Smooth muscle cell (in vitro differentiated cells): ENCODE results near the gene AFAP1L2. TPM values are rescaled to one million over a fixed set of nuclear protein-coding genes. Genes with fewer than 3 reads are reported as not detected.

ENCODE experiments used
- DNase-seq: peaks from one replicate; lab custom pipeline; 2025; ENCODE audit not compliant: unreplicated experiment; lab: John Stamatoyannopoulos, UW
- H2AFZ ChIP-seq: fragments of 200-600 bp; sonication (generic); 2 replicates; pipeline ENCODE4 v1.6.0; 2016; ENCODE audit warnings: antibody characterized with exemption, low read depth, mild to moderate bottlenecking
- H3F3A ChIP-seq: fragments of 200-600 bp; sonication (generic); 2 replicates; pipeline ENCODE4 v1.6.0; 2017; ENCODE audit warnings: antibody characterized with exemption, low read depth
- H3K27ac ChIP-seq: fragments of 200-600 bp; sonication (generic); 2 replicates; pipeline ENCODE4 v1.5.1; 2016; ENCODE audit warnings: low read depth, mild to moderate bottlenecking
- H3K27me3 ChIP-seq: fragments of 200-600 bp; sonication (generic); 2 replicates; pipeline ENCODE4 v1.6.1; 2016; ENCODE audit warnings: low read depth, mild to moderate bottlenecking
- H3K36me3 ChIP-seq: fragments of 200-600 bp; sonication (generic); 2 replicates; pipeline ENCODE4 v1.5.1; 2016; ENCODE audit warnings: low read depth
- H3K4me1 ChIP-seq: fragments of 200-600 bp; sonication (generic); 2 replicates; pipeline ENCODE4 v1.5.1; 2016; ENCODE audit warnings: low read depth
- H3K4me2 ChIP-seq: fragments of 200-600 bp; sonication (generic); 2 replicates; pipeline ENCODE4 v1.6.0; 2016; ENCODE audit warnings: mild to moderate bottlenecking
- H3K4me3 ChIP-seq: fragments of 200-600 bp; sonication (generic); 2 replicates; pipeline ENCODE4 v1.5.1; 2016; ENCODE audit warnings: mild to moderate bottlenecking
- H3K79me2 ChIP-seq: fragments of 200-600 bp; sonication (generic); 2 replicates; pipeline ENCODE4 v1.6.0; 2016; ENCODE audit warnings: low read depth, mild to moderate bottlenecking
- H3K9ac ChIP-seq: fragments of 200-600 bp; sonication (generic); 2 replicates; pipeline ENCODE4 v1.6.0; 2016; ENCODE audit warnings: low read depth
- H3K9me3 ChIP-seq: fragments of 200-600 bp; sonication (generic); replicated peaks from 2 replicates; pipeline ENCODE4 v1.5.1; 2016; ENCODE audit warnings: low read depth
- H4K20me1 ChIP-seq: fragments of 200-600 bp; sonication (generic); 2 replicates; pipeline ENCODE4 v1.6.0; 2016; ENCODE audit warnings: low read depth
- CTCF ChIP-seq: fragments of 200-600 bp; sonication (generic); IDR thresholded peaks from 2 replicates; pipeline ENCODE4 v1.5.1; 2017; ENCODE audit warnings: borderline replicate concordance, mild to moderate bottlenecking, antibody characterized with exemption; ENCODE audit not compliant: insufficient read depth, poor library complexity, severe bottlenecking
- WGBS: methylation state at CpG from one replicate; pipeline ENCODE4 v1.1.7; 2016; ENCODE audit warnings: low lambda C conversion rate; 5-methylcytosine and 5-hydroxymethylcytosine counted together
- polyA plus RNA-seq: library from polyadenylated mRNA; unstranded; fragments of >200 nt; fragmentation: Nextera tagmentation; extraction: Ambion mirVana; gene quantifications from 2 replicates; pipeline ENCODE4 v1.2.1, GENCODE V29; 2016
- total RNA-seq: library from RNA; depleted of rRNA; stranded (reverse); fragments of >200 nt; gene quantifications from 2 replicates; pipeline ENCODE4 v1.2.3, GENCODE V29; 2014

Gene AFAP1L2
- total and polyA plus RNA-seq, 2 experiments from 2014 or later, result 43.3 to 47.2 TPM

GRCh38 chr10:114285961-114286441, 118.3 kb downstream of the AFAP1L2 start:
- no peaks in the 10 kb centered on the region for H3K36me3 ChIP-seq
- no peaks in the 10 kb centered on the region for H3K79me2 ChIP-seq
- no peaks in the 10 kb centered on the region for H3F3A ChIP-seq
- WGBS, result 96% methylated on average over 31 of the region's 31 CpGs
- H3K4me1 ChIP-seq, result no peaks in the 10 kb centered on the region
- no peak overlapping the region for H2AFZ ChIP-seq
- H4K20me1 ChIP-seq, result no peaks in the 10 kb centered on the region
- no peak for DNase-seq
- H3K4me3 ChIP-seq, result no peak overlapping the region
- H3K27me3 ChIP-seq, result no peaks in the 10 kb centered on the region
- H3K9me3 ChIP-seq, result no peaks in the 10 kb centered on the region
- no peak overlapping the region for H3K27ac ChIP-seq
- no peak overlapping the region for H3K9ac ChIP-seq
- no peak for TF ChIP-seq CTCF
- no peak overlapping the region for H3K4me2 ChIP-seq

GRCh38 chr10:114284346-114285071, 119.8 kb downstream of the AFAP1L2 start:
- Histone ChIP-seq H3K4me1 (no peaks in the 10 kb centered on the region), H4K20me1 (no peaks in the 10 kb centered on the region), H3K9ac (no peak overlapping the region), H3K9me3 (no peaks in the 10 kb centered on the region), H3K4me2 (no peak overlapping the region), H3K4me3 (no peak overlapping the region), H2AFZ (no peak overlapping the region), H3K79me2 (no peaks in the 10 kb centered on the region), H3K27me3 (no peaks in the 10 kb centered on the region), H3K27ac (no peak overlapping the region), H3K36me3 (no peaks in the 10 kb centered on the region), H3F3A (no peaks in the 10 kb centered on the region)
- DNase-seq, result no peak
- no peak for TF ChIP-seq CTCF
- 83% methylated on average over 13 of the region's 13 CpGs for WGBS

- WGBS, result 93% methylated on average over 6 of the region's 6 CpGs
- Histone ChIP-seq H3K36me3 (no peaks in the 10 kb centered on the region), H3F3A (no peaks in the 10 kb centered on the region), H3K79me2 (no peaks in the 10 kb centered on the region), H3K4me1 (no peaks in the 10 kb centered on the region), H2AFZ (no peak overlapping the region), H4K20me1 (no peaks in the 10 kb centered on the region), H3K27me3 (no peaks in the 10 kb centered on the region), H3K4me2 (no peak overlapping the region), H3K4me3 (no peak overlapping the region), H3K9me3 (no peaks in the 10 kb centered on the region), H3K9ac (no peak overlapping the region), H3K27ac (no peak overlapping the region)
- no peak for DNase-seq
- no peak for TF ChIP-seq CTCF
Measured at GRCh38 chr10:114283535-114284234, 120.6 kb downstream of the AFAP1L2 start.
